Measurements from ENCODE around the gene C22orf39. TPM values are rescaled to one million over a fixed set of nuclear protein-coding genes. Genes with fewer than 3 reads are reported as not detected.

C22orf39 gene
- total RNA-seq, 1 experiment from 2014 or later = 19.3 TPM

DNA sequence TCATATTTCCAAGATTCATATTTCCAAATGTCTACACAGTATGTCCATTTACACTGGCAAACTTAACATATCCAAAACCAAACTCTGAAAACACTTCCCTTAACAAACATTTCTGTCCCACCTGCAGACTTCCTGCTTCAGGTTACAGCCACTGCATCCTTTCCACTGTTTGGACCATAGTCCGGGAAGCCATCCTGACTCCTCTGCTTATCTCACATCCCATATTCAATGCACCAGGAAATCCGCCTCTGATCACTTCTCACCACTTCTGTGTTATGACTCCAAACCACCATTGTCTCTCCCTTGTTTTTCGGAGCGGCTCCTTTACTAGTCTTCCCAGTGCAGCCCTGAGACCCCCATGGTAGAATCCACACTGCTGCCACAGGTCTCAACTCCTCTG, 46.0 kb downstream of the C22orf39 start:
- H3K18ac ChIP-seq (ENCODE audit: insufficient read length, low read depth, low read length) = no peak overlapping the region
- H3K79me2 ChIP-seq (ENCODE audit: insufficient read depth, low read length) = no peaks in the 10 kb centered on the region
- H2AFZ ChIP-seq (ENCODE audit: low read length) = no peak overlapping the region
- no peak overlapping the region for H3K4ac ChIP-seq (ENCODE audit: low read depth, low read length)
- Mint-ChIP-seq H3K4me1 (no peaks in the 10 kb centered on the region), H3K27me3 (ENCODE audit: low read depth) (no peaks in the 10 kb centered on the region; the same call in 1 of the 2 replicates), H3K4me3 (no peak overlapping the region), H3K27ac (no peak overlapping the region), H3K9me3 (no peaks in the 10 kb centered on the region), H3K36me3 (ENCODE audit: insufficient read depth in 1 of 3, low read depth in 3 of 3) (peaks cover 14 to 70% (median 39%) of the 10 kb centered on the region in 3 experiments; a peak in 6 of 7 replicates)
- H3K4me1 ChIP-seq (ENCODE audit: insufficient read depth, low read length) = no peaks in the 10 kb centered on the region
- WGBS (ENCODE audit: extremely low coverage, insufficient read length, low lambda C conversion rate) = no CpG with 5 or more reads among the region's 4 CpGs
- no peaks in the 10 kb centered on the region for H3K79me1 ChIP-seq (ENCODE audit: insufficient read depth, low read depth, low read length, poor library complexity, severe bottlenecking)
- H3K9ac ChIP-seq (ENCODE audit: extremely low read depth, insufficient read length, low read length) = no peak overlapping the region
- H3K23ac ChIP-seq (ENCODE audit: insufficient read length, low read depth, low read length) = no peak overlapping the region
- no peak overlapping the region for H2AK5ac ChIP-seq (ENCODE audit: insufficient read length, low read length)
- no peak for DNase-seq
- H4K8ac ChIP-seq (replicated peaks; ENCODE audit: insufficient read length, low read depth, low read length) = no peak overlapping the region
- H2BK15ac ChIP-seq (ENCODE audit: low read depth, low read length) = no peak overlapping the region
- no peaks in the 10 kb centered on the region for H4K20me1 ChIP-seq (ENCODE audit: control insufficient read depth, insufficient read depth, insufficient read length)
- H4K5ac ChIP-seq (ENCODE audit: insufficient read length, low read depth, low read length) = no peak overlapping the region
- no peak overlapping the region for H2BK5ac ChIP-seq (ENCODE audit: insufficient read length, low read length)
- H4K91ac ChIP-seq (ENCODE audit: insufficient read length, low read depth, low read length) = no peak overlapping the region
- no peak overlapping the region for H3K27ac ChIP-seq (ENCODE audit: insufficient read length, low read depth, low read length)
- H3K27me3 ChIP-seq (ENCODE audit: insufficient read depth, low read length) = no peaks in the 10 kb centered on the region
- no peak overlapping the region for H2BK120ac ChIP-seq (ENCODE audit: low read depth, low read length, poor library complexity, severe bottlenecking)
- H3K56ac ChIP-seq (ENCODE audit: insufficient read length, low read depth, low read length) = no peak overlapping the region
- no peaks in the 10 kb centered on the region for H3K9me3 ChIP-seq (ENCODE audit: control insufficient read depth, low read depth, low read length)
- no peak overlapping the region for H3T11ph ChIP-seq (ENCODE audit: low read length)
- H2BK12ac ChIP-seq (ENCODE audit: insufficient read length, low read depth, low read length) = no peak overlapping the region
- no peaks in the 10 kb centered on the region for H3K23me2 ChIP-seq (ENCODE audit: insufficient read length, low read depth, low read length, poor library complexity, severe bottlenecking)
- TF ChIP-seq, protein P1, sequence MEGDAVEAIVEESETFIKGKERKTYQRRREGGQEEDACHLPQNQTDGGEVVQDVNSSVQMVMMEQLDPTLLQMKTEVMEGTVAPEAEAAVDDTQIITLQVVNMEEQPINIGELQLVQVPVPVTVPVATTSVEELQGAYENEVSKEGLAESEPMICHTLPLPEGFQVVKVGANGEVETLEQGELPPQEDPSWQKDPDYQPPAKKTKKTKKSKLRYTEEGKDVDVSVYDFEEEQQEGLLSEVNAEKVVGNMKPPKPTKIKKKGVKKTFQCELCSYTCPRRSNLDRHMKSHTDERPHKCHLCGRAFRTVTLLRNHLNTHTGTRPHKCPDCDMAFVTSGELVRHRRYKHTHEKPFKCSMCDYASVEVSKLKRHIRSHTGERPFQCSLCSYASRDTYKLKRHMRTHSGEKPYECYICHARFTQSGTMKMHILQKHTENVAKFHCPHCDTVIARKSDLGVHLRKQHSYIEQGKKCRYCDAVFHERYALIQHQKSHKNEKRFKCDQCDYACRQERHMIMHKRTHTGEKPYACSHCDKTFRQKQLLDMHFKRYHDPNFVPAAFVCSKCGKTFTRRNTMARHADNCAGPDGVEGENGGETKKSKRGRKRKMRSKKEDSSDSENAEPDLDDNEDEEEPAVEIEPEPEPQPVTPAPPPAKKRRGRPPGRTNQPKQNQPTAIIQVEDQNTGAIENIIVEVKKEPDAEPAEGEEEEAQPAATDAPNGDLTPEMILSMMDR (conservative IDR thresholded peaks at IDR 0.05) = no peak
- no peak overlapping the region for H3K4me2 ChIP-seq (ENCODE audit: insufficient read depth, insufficient read length, low read length)
- no peak overlapping the region for H2BK20ac ChIP-seq (ENCODE audit: low read depth, low read length, poor library complexity, severe bottlenecking)
- H3K14ac ChIP-seq (ENCODE audit: insufficient read depth, low read length) = no peak overlapping the region

Measured in H9 (cell line).